Choroid plexus epithelial cell (primary cell): ENCODE measurements around the gene NDFIP1.

Source experiments
- DNase-seq: peaks from one replicate; pipeline ENCODE4 v3.0.0-alpha.2; 2010; ENCODE audit warnings: low read depth
- H3K4me3 ChIP-seq: 2 replicates; pipeline ENCODE4 v1.5.1; 2011; ENCODE audit warnings: low read depth, mild to moderate bottlenecking, control low read depth, low read length, moderate library complexity
- TF ChIP-seq, protein P1 (sequence below): conservative IDR thresholded peaks from 2 replicates; pipeline ENCODE4 v1.5.1; 2011; ENCODE audit warnings: low read depth, mild to moderate bottlenecking, control low read depth, inconsistent platforms, low read length, moderate library complexity

NDFIP1 gene

DNA sequence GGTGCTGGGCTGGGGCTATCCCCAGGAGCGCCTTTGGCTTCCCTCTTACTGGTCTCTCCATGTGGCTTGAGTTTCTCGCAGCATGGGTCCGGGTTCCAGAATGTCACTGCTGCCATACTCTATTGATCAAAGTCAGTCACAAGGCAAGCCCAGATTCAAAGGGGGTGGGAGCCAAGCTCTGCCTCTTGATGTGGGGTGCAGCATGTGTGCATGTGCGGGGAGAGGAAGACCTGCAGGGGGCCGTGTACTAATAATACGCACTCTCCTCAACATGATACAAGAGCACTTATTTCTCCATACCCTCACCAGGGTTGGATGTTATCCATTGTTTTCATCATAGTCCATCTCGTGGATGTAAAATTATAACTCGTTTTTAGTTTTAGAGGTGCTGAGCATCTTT, 81.2 kb downstream of the NDFIP1 start:
- no peak overlapping the region for H3K4me3 ChIP-seq
- DNase-seq: no peak
- TF ChIP-seq, protein P1, sequence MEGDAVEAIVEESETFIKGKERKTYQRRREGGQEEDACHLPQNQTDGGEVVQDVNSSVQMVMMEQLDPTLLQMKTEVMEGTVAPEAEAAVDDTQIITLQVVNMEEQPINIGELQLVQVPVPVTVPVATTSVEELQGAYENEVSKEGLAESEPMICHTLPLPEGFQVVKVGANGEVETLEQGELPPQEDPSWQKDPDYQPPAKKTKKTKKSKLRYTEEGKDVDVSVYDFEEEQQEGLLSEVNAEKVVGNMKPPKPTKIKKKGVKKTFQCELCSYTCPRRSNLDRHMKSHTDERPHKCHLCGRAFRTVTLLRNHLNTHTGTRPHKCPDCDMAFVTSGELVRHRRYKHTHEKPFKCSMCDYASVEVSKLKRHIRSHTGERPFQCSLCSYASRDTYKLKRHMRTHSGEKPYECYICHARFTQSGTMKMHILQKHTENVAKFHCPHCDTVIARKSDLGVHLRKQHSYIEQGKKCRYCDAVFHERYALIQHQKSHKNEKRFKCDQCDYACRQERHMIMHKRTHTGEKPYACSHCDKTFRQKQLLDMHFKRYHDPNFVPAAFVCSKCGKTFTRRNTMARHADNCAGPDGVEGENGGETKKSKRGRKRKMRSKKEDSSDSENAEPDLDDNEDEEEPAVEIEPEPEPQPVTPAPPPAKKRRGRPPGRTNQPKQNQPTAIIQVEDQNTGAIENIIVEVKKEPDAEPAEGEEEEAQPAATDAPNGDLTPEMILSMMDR: no peak

DNA sequence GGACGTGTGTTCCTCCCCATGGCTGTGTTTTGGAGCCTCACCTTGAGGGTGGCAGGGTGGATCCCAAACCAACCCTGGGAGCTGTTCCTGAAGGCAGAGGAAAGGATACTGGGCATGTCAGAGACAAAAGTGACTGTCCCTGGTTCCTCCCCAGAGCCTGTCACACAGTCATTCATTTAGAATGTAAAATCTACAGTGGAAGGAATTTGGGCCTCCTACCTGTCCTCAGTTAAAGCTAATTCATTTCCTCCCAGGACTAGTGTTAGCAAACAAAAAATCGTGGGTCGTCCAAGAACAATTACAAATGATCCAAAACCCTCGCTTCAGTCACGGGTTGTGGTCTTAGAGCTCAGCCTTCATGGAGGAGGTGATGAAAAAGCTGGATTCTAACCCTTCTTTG, 83.2 kb downstream of the NDFIP1 start:
- no peak overlapping the region for H3K4me3 ChIP-seq
- DNase-seq: no peak

DNA sequence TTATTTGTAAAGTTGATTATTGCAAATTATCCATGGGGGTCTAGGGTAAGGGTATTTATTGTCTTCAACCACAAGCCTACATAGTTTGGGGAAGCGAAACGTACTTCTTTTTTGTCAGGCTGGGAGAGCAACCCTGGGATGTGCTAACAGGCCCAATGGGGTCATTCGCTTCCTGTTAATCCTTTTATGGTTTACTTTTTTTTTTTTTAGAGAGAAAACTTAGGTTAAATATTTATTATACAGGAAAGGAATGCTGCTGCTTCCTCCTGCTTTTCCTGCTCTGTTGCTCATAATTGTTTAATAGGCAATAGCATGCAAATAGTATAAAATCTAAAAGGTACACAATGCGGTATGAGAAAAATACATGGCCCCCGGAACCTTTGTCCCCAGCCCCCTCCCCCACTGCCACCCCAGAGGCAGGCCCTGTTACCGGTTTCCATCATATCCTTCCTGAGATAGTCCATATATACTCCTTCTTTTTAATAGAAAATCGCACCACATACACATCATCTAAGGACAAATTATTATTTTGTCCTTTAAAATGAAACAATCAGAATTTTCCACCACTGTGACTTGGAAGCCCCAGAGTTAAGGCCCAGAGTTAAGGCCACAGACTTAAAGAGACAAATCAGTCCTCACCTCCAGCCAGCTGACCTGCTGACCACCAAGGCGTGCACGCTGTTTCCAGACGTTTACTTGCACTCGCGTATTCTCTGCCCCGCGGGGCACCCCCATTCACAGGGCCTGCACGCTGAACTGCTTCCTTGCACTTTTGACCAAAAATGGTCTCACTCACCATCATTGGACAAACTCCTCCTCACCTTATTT, 83.9 kb downstream of the NDFIP1 start:
- TF ChIP-seq, protein P1: no peak
- DNase-seq: no peak
- H3K4me3 ChIP-seq: no peak overlapping the region

More for the DNA sequence above, 83.2 kb downstream of the NDFIP1 start:
- TF ChIP-seq, protein P1: no peak

DNA sequence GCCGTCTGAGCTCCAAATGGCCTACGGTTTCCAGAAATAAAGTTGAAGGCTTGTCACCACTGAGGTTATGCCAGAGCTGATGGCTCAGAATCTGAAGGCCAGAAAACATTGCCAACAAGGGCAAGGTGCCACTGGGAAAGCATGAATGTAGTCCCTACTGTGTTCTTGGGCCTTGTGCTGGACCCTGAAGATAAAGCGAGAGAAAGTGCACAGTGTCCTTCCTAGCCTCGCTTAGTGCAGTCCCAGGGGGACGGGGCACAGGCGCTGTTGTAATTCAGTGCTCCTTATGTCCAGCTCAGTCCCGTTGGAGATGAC, 84.5 kb downstream of the NDFIP1 start:
- no peak for DNase-seq
- H3K4me3 ChIP-seq: no peak overlapping the region
- TF ChIP-seq, protein P1: no peak

DNA sequence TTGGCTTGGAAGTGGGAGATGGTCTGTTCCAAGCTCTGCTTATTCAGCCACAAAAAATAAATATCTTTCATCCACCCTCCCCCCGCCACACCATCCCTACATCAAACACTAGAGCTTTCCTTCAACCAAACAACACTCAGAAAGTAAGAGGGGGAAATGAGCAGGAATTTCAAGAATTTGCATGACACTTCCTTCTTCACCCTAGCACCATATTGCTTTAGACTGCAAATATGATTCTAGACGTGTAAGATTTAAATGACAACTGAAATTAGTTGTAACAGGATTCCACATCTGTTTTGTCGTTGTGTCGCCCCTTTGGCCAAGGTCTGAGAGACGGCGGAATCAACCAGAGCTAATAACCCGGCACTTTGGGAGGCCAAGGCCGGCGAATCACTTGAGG, 88.5 kb downstream of the NDFIP1 start:
- peak; percentile 37 for DNase-seq
- H3K4me3 ChIP-seq: no peak overlapping the region
- TF ChIP-seq, protein P1: no peak

DNA sequence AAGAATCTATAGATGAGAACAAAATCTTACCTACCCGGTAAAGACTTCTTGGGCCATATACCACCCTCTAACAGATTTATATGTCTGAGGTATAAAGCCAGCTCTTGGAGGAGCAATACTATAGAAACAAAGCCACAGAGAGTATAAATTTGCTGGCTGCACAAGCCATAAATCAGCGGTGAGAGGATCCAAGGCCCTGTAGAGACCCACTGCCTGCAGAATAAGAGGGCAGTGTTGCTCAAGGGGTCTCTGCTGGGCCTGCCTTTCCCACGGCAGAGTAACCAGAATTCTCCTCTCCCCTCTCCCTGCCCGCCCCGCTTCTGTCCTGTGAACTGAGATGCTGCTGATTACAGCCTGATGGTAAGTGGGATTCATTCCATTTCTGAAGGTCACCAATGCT, 89.2 kb downstream of the NDFIP1 start:
- TF ChIP-seq, protein P1: no peak
- H3K4me3 ChIP-seq: no peak overlapping the region
- DNase-seq: no peak

DNA sequence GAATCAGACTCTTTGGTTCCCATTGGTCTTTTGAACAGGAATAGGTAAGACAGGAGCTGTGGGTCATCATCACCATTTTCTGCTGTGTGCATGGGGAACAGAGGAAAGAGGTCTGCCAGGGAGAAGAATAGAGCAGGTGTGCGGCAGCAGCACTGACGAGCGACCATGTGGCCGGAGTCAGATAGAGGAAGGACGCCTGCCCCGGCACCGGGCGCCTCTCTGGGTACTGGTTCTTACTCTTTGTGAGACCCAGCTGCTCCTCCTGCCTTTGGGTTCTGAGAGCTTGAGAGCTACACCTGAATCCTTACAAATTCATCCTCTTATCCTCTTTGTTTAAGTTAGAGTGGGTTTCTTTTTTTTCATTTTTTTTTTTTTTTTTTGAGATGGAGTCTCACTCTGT, 90.8 kb downstream of the NDFIP1 start:
- no peak for DNase-seq
- TF ChIP-seq, protein P1: no peak
- H3K4me3 ChIP-seq: no peak overlapping the region
